Esophagus squamous epithelium (tissue), 5 donors: Measurements from ENCODE around the gene TRMU. TPM values are rescaled to one million over a fixed set of nuclear protein-coding genes. Genes with fewer than 3 reads are reported as not detected.
A peak's percentile ranks its signal among the peaks of the same experiment; 100 is the strongest.

Experiments
- DNase-seq: peaks from one replicate; lab custom pipeline; 2025; lab: John Stamatoyannopoulos, UW
- H3K27ac ChIP-seq, 4 donors: fragments of 200-600 bp; sonication (generic); one replicate each; pipeline ENCODE4 v1.5.1; 2016 to 2019; ENCODE audit warnings: mild to moderate bottlenecking in 1 of 4
- H3K27me3 ChIP-seq, 4 donors: fragments of 200-600 bp; sonication (generic); 1 replicate in 3 of 4; 2 replicates in 1 of 4; pipeline versions ENCODE4 v1.5.1 to v1.6.0; 2017 to 2021; ENCODE audit warnings: antibody characterized with exemption in 1 of 4
- H3K36me3 ChIP-seq, 3 donors: fragments of 200-600 bp; sonication (generic); one replicate each; pipeline ENCODE4 v1.5.1; 2016 to 2019
- H3K4me1 ChIP-seq, 3 donors: fragments of 200-600 bp; sonication (generic); one replicate each; pipeline ENCODE4 v1.5.1; 2017 to 2019
- H3K4me3 ChIP-seq, 4 donors: fragments of 200-600 bp; sonication (generic); 1 replicate in 3 of 4; 2 replicates in 1 of 4; pipeline ENCODE4 v1.5.1; 2016 to 2019; ENCODE audit warnings: mild to moderate bottlenecking in 2 of 4, moderate library complexity in 1 of 4
- H3K9me3 ChIP-seq, 3 donors: fragments of 200-600 bp; sonication (generic); one replicate each; pipeline ENCODE4 v1.5.1; 2016 to 2019
- POLR2A ChIP-seq, 4 donors: fragments of 450-650 bp; IDR thresholded peaks; one replicate each; pipeline ENCODE4 v1.6.1; 2017; ENCODE audit warnings: antibody characterized with exemption in 4 of 4, mild to moderate bottlenecking in 4 of 4, moderate library complexity in 3 of 4
- WGBS, 2 donors: methylation state at CpG; one replicate each; pipeline ENCODE4 v1.1.5; 2018; 5-methylcytosine and 5-hydroxymethylcytosine counted together
- intact Hi-C: fragments of 100-400 bp; cut with DNase I; formaldehyde crosslinking; loops from one replicate; pipeline ENCODE4 v1.15.0; 2022
- total RNA-seq, 4 donors: library from RNA; depleted of rRNA; stranded (reverse); fragments of >200 nt; gene quantifications; one replicate each; pipeline ENCODE4 v1.1.0, GENCODE V29; 2016
- TF ChIP-seq, protein P1 (sequence below), 6 experiments: fragments of 450-650 bp in 4 of 6; fragments of 200-600 bp in 2 of 6; sonication (generic) in 2 of 6; IDR thresholded peaks; one replicate each; pipeline ENCODE4 v1.5.1; 2016 to 2019; ENCODE audit warnings: antibody characterized with exemption in 6 of 6, mild to moderate bottlenecking in 4 of 6, moderate library complexity in 4 of 6
- donor health status: DM: yes; HTN: yes; CAD: no.

The TRMU gene
- total RNA-seq, 4 donors from 2014 or later = 17.7 to 43.1 (median 32.5) TPM

DNA sequence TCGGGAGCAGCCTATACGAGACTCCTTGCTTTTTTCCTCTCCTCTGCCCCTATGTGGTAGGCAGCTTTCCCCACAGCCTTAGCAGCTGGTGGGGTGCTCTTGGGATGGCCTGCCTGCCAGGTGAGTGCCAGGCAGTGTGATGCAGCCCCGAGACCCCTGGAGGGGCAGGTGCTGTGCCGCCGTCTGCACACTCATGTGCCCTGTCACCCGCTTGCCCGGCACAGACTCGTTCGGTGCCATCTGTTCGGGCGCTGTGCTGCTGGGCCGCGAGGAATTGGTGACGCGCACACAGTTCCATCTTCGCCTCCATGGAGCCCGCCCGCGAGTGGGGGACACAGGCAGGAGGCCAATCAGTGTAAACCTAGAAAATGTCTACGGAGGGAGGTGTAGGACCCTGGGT lies 15.1 kb downstream of the TRMU start:
- intact Hi-C loops = no loop called here

DNA sequence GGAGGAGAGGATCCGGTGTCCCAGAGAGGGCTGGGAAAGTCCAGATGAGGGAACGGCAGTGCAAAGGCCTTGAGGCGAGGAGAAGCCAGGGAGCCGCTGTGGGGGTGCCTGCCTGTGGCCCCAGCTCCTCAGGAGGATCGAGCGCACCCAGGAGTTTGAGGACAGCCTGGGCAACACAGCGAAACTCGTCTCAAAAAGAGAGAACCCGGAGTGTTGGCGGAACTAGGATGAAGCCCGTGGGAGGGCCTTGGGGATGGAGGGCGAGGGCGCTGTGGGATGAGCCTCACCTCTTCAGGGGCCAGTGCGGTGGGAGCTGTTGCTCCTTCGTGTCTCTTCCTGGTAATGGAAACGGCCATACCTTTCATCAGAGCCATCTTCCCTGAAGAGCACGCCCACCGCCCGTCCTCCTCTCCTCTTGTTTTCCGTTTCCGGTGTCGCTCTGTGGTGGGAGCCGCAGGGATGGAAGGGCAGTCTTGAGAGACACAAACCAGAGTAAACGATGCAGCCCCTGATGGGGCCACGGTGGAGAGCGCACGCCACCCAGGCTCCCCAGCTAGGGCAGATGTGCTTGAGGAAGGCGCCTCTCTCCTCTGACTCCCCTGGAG lies 15.7 kb downstream of the TRMU start:
- H3K36me3 ChIP-seq = peaks cover 27 to 100% (median 82%) of the 10 kb centered on the region in 3 donors
- no peaks in the 10 kb centered on the region for H3K9me3 ChIP-seq
- no peak overlapping the region for H3K27ac ChIP-seq
- H3K27me3 ChIP-seq = no peaks in the 10 kb centered on the region
- peaks cover 17 to 47% (median 17%) of the 10 kb centered on the region in 3 donors for H3K4me1 ChIP-seq
- WGBS, 2 donors = 92% methylated on average over 17 to 28 of the region's 28 CpGs
- no peak for DNase-seq
- no peak overlapping the region for H3K4me3 ChIP-seq
- intact Hi-C loops = no loop called here
- no peak for TF ChIP-seq POLR2A (IDR thresholded peaks at IDR 0.05)
- TF ChIP-seq, protein P1, sequence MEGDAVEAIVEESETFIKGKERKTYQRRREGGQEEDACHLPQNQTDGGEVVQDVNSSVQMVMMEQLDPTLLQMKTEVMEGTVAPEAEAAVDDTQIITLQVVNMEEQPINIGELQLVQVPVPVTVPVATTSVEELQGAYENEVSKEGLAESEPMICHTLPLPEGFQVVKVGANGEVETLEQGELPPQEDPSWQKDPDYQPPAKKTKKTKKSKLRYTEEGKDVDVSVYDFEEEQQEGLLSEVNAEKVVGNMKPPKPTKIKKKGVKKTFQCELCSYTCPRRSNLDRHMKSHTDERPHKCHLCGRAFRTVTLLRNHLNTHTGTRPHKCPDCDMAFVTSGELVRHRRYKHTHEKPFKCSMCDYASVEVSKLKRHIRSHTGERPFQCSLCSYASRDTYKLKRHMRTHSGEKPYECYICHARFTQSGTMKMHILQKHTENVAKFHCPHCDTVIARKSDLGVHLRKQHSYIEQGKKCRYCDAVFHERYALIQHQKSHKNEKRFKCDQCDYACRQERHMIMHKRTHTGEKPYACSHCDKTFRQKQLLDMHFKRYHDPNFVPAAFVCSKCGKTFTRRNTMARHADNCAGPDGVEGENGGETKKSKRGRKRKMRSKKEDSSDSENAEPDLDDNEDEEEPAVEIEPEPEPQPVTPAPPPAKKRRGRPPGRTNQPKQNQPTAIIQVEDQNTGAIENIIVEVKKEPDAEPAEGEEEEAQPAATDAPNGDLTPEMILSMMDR (IDR thresholded peaks at IDR 0.05) = no peak

More for the DNA sequence above, 15.1 kb downstream of the TRMU start:
- TF ChIP-seq, protein P1 (IDR thresholded peaks at IDR 0.05) = no peak
- TF ChIP-seq POLR2A (IDR thresholded peaks at IDR 0.05) = no peak
- no peaks in the 10 kb centered on the region for H3K9me3 ChIP-seq
- peaks cover 27 to 100% (median 80%) of the 10 kb centered on the region in 3 donors for H3K36me3 ChIP-seq
- DNase-seq = no peak
- WGBS, 2 donors = 92 to 96% methylated on average over 4 to 7 of the region's 20 CpGs
- peaks cover 14 to 41% (median 15%) of the 10 kb centered on the region in 3 donors for H3K4me1 ChIP-seq
- no peaks in the 10 kb centered on the region for H3K27me3 ChIP-seq
- H3K27ac ChIP-seq = no peak overlapping the region
- H3K4me3 ChIP-seq = no peak overlapping the region

DNA sequence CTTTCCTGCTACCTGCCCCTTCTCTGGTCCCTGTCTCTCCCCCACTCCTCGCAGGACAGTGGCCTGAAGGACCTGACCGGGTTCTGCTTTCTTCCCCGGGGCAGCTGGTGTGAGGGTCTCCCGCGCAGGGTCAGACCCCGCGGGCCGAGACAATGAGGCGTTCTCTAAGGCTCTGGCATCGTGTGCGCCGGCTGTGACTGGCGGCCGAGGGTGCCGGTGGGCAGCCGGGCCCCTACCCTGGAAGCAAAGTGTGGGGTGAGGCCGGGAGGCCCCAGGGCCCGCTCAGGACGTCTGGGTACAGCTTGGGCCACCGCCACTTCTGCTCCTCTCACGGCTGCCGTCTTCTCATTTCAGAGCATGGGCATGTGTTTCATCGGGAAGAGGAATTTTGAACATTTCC lies 16.3 kb downstream of the TRMU start:
- intact Hi-C loops = no loop called here
- 89 to 94% methylated on average over 3 to 11 of the region's 23 CpGs for WGBS, 2 donors
- TF ChIP-seq, protein P1 (IDR thresholded peaks at IDR 0.05) = no peak
- no peak for TF ChIP-seq POLR2A (IDR thresholded peaks at IDR 0.05)
- H3K36me3 ChIP-seq = peaks cover 27 to 100% (median 83%) of the 10 kb centered on the region in 3 donors
- no peaks in the 10 kb centered on the region for H3K9me3 ChIP-seq
- no peaks in the 10 kb centered on the region for H3K27me3 ChIP-seq
- H3K4me1 ChIP-seq = peaks cover 17 to 47% (median 17%) of the 10 kb centered on the region in 3 donors
- no peak for DNase-seq
- H3K4me3 ChIP-seq = no peak overlapping the region
- H3K27ac ChIP-seq = no peak overlapping the region

DNA sequence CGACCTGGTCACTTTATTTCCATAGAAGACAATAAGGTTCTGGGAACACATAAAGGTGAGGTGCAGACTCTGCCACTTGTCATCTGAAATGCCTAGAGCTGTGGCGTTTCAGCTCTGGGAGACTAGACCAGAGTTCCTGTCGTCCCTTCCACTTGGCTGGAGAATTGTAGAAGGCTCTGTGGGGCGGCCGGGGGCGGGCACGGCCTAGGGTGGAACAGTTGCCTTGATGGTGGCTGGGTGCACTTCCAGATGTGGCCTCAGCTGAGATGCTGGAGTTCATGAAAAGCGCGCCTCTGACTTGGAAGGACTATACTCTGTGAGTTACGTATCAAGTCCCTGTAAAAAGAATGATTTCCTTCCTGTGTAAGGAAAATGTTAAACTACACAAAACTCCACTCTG lies 16.8 kb downstream of the TRMU start:
- peaks cover 17 to 47% (median 17%) of the 10 kb centered on the region in 3 donors for H3K4me1 ChIP-seq
- peak overlapping the region in 2 of 4 donors; percentile 27 to 35 for H3K27ac ChIP-seq
- H3K36me3 ChIP-seq = peaks cover 27 to 100% (median 82%) of the 10 kb centered on the region in 3 donors
- no peak for DNase-seq
- intact Hi-C loops = no loop called here
- no peak overlapping the region for H3K4me3 ChIP-seq
- no peak for TF ChIP-seq POLR2A (IDR thresholded peaks at IDR 0.05)
- TF ChIP-seq, protein P1 (IDR thresholded peaks at IDR 0.05) = no peak
- 84 to 95% methylated on average over 3 to 4 of the region's 10 CpGs for WGBS, 2 donors
- H3K9me3 ChIP-seq = no peaks in the 10 kb centered on the region
- H3K27me3 ChIP-seq = no peaks in the 10 kb centered on the region

DNA sequence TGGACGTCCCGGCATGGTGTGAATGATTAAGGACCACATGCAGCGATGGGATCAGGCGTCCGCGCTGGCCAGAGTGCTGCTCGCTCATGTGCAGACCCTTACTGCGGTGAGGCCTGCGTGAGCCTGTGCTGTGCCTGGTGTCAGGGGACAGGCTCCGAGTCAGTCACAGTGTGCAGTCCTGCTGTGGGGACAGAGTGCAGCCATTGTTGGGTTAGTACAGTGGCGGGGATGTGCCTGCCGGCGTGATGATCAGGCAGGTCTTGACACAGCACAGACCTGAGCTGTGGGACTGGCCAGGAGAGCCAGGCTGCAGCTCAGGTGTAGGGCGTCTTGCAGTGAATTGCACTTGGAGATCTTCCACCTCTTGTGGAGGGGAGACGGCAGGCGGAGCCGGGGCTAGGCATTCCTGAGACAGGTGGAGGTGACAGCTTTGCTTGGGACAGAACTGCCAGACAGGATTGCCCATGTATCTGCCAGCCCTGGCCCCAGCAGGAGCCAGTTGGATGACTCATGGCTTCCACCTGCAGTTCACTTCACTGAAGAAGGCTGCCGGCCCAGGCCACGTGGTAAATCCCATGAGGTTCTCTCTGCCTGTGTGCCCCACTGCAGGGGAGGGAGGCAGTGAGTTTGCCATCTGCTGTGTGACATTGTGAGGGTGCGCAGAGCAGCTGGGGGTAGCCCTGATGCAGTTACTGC lies 17.3 kb downstream of the TRMU start:
- 57 to 79% methylated on average over 9 to 11 of the region's 20 CpGs for WGBS, 2 donors
- H3K4me1 ChIP-seq = peaks cover 17 to 47% (median 17%) of the 10 kb centered on the region in 3 donors
- DNase-seq = no peak
- no peak for TF ChIP-seq POLR2A (IDR thresholded peaks at IDR 0.05)
- TF ChIP-seq, protein P1 (IDR thresholded peaks at IDR 0.05) = no peak
- no peaks in the 10 kb centered on the region for H3K9me3 ChIP-seq
- peaks cover 21 to 100% (median 76%) of the 10 kb centered on the region in 3 donors for H3K36me3 ChIP-seq
- no peak overlapping the region for H3K4me3 ChIP-seq
- no peaks in the 10 kb centered on the region for H3K27me3 ChIP-seq
- intact Hi-C loops = no loop called here
- peak overlapping the region; percentile 23 to 52 (median 42) for H3K27ac ChIP-seq
